Natural killer cell (primary cell): ENCODE results near the gene HEXD. TPM values are rescaled to one million over a fixed set of nuclear protein-coding genes. Genes with fewer than 3 reads are reported as not detected.
"Not testable (repeated sequence)": the region's sequence is repeated elsewhere in the genome, so short reads cannot be mapped to it uniquely, and the experiment has no call there.

ENCODE experiments used
- ATAC-seq, 3 donors: fragments of 150-1000 bp in 2 of 3; fragments of 200-7000 bp in 1 of 3; cut with Tn5 transposase; 1 replicate in 1 of 3; 2 replicates in 2 of 3; pipeline ENCODE4 v1.10.0; 2021; ENCODE audit warnings: mild to moderate bottlenecking in 2 of 3, moderate library complexity in 2 of 3
- DNase-seq, 2 donors: peaks; one replicate each; pipeline versions ENCODE4 v3.0.0 to v3.0.0-alpha.2; 2013 to 2021; ENCODE audit warnings: mixed read lengths in 1 of 2
- H3K27ac ChIP-seq: one replicate; pipeline ENCODE4 v1.5.1; 2013; ENCODE audit warnings: mild to moderate bottlenecking, low read length
- H3K27me3 ChIP-seq: one replicate; pipeline ENCODE4 v1.6.1; 2013; ENCODE audit warnings: low read length; ENCODE audit not compliant: control insufficient read depth, insufficient read depth
- H3K36me3 ChIP-seq: one replicate; pipeline ENCODE4 v1.6.1; 2013; ENCODE audit warnings: low read length; ENCODE audit not compliant: control insufficient read depth, insufficient read depth
- H3K4me1 ChIP-seq: one replicate; pipeline ENCODE4 v1.6.1; 2013; ENCODE audit warnings: low read length; ENCODE audit not compliant: control insufficient read depth, insufficient read depth
- H3K4me3 ChIP-seq: one replicate; pipeline ENCODE4 v1.5.1; 2013; ENCODE audit warnings: low read length
- H3K9me3 ChIP-seq: one replicate; pipeline ENCODE4 v1.6.1; 2013; ENCODE audit warnings: low read length; ENCODE audit not compliant: control insufficient read depth, insufficient read depth
- H3K27ac Mint-ChIP-seq, 2 donors: one replicate each; pipeline ENCODE4 v1.8.0; 2022; ENCODE audit warnings: mild to moderate bottlenecking in 2 of 2, mixed read lengths in 2 of 2, moderate library complexity in 1 of 2
- H3K27me3 Mint-ChIP-seq, 2 donors: one replicate each; pipeline ENCODE4 v1.8.0; 2022; ENCODE audit warnings: low read depth in 2 of 2, mixed read lengths in 2 of 2
- H3K36me3 Mint-ChIP-seq: one replicate; pipeline ENCODE4 v1.8.0; 2022; ENCODE audit warnings: mixed read lengths
- H3K4me1 Mint-ChIP-seq, 2 donors: one replicate each; pipeline ENCODE4 v1.8.0; 2022; ENCODE audit warnings: mixed read lengths in 2 of 2
- H3K4me3 Mint-ChIP-seq: one replicate; pipeline ENCODE4 v1.8.0; 2022; ENCODE audit warnings: mild to moderate bottlenecking, moderate library complexity, mixed read lengths
- H3K9me3 Mint-ChIP-seq, 2 donors: one replicate each; pipeline ENCODE4 v1.8.0; 2022; ENCODE audit warnings: mixed read lengths in 2 of 2
- WGBS: methylation state at CpG from one replicate; pipeline ENCODE4 v1.1.7; 2013; ENCODE audit warnings: missing lambda C conversion rate; ENCODE audit not compliant: insufficient coverage; 5-methylcytosine and 5-hydroxymethylcytosine counted together
- intact Hi-C: fragments of 100-400 bp; cut with micrococcal nuclease; formaldehyde crosslinking; loops from one replicate; pipeline ENCODE4 v1.14.2; 2022
- total RNA-seq, 4 donors: library from RNA; stranded (reverse); fragments of 120-200 nt in 1 of 4; gene quantifications; one replicate each; pipeline versions ENCODE4 v1.2.3 to v1.2.4, GENCODE V29; 2013 to 2022
- TF ChIP-seq, protein P1 (sequence below): fragments of 200-600 bp; IDR thresholded peaks from one replicate; pipeline ENCODE4 v1.8.0; 2022; ENCODE audit warnings: antibody characterized with exemption

HEXD gene
- total RNA-seq, 3 donors from 2014 or later (not counting 1 experiment from before 2014, with no cell fraction given): 35.7 to 57.4 (median 51.5) TPM

DNA sequence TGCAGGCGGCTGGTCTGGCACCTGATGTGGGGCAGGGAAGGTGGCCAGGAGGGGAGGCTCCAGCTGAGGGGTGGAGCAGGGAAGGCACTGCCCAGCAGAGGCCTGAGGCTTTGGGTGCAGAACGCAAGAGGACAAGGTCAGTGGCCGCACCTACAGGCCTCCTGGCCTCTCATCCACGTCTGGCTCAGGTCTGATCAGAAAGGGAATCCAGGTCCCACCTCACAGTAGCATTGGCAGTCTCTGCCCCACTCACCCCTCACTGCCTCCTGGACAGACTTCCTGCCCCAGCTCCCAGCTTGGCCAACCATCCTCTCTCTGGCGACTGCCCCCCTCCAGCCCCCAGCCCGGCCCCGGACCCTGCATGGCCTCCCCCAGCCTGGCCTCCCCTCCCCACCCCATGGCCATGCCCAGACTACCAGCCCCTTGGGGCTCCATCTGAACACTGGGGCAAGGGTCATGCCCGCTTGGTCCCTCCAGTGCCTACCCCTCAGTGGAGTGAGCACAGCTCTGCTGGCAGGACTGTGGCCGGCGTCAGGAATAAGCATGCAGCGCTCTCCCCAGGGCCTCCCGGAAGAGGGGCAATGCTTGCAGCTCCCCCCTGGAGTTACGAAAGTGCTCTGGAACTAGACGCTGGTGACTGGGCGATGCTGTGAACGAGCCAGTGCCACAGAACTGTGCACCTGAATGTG, 42.0 kb upstream of the HEXD start:
- H3K4me3 Mint-ChIP-seq: no peak overlapping the region
- WGBS: 84% methylated on average over 16 of the region's 16 CpGs
- ATAC-seq: no peak
- H3K27ac Mint-ChIP-seq: no peak overlapping the region
- peaks cover 15% of the 10 kb centered on the region for H3K27me3 ChIP-seq
- H3K9me3 ChIP-seq: no peaks in the 10 kb centered on the region
- peaks cover 1% of the 10 kb centered on the region for H3K4me1 ChIP-seq
- peaks cover 24 to 28% of the 10 kb centered on the region in 2 donors for H3K27me3 Mint-ChIP-seq
- H3K36me3 ChIP-seq: no peaks in the 10 kb centered on the region
- intact Hi-C loops: no loop called here
- TF ChIP-seq, protein P1, sequence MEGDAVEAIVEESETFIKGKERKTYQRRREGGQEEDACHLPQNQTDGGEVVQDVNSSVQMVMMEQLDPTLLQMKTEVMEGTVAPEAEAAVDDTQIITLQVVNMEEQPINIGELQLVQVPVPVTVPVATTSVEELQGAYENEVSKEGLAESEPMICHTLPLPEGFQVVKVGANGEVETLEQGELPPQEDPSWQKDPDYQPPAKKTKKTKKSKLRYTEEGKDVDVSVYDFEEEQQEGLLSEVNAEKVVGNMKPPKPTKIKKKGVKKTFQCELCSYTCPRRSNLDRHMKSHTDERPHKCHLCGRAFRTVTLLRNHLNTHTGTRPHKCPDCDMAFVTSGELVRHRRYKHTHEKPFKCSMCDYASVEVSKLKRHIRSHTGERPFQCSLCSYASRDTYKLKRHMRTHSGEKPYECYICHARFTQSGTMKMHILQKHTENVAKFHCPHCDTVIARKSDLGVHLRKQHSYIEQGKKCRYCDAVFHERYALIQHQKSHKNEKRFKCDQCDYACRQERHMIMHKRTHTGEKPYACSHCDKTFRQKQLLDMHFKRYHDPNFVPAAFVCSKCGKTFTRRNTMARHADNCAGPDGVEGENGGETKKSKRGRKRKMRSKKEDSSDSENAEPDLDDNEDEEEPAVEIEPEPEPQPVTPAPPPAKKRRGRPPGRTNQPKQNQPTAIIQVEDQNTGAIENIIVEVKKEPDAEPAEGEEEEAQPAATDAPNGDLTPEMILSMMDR: no peak
- no peak overlapping the region for H3K4me3 ChIP-seq
- H3K9me3 Mint-ChIP-seq: no peaks in the 10 kb centered on the region
- peaks cover 8 to 11% of the 10 kb centered on the region in 2 donors for H3K4me1 Mint-ChIP-seq
- no peak for DNase-seq
- H3K36me3 Mint-ChIP-seq: no peaks in the 10 kb centered on the region
- no peak overlapping the region for H3K27ac ChIP-seq

DNA sequence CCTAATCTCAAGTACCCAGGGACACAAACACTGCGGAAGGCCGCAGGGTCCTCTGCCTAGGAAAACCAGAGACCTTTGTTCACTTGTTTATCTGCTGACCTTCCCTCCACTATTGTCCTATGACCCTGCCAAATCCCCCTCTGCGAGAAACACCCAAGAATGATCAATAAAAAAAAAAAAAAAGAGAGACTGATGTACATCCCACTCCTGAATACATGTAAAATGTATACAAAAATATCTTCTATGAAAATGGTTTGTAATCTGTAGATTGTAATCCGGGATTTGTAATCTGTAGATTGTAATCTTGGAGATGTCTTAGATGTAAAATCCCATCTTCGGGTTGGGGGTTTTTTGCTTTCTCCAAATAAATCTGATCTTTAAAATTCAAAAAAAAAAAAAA, 40.9 kb upstream of the HEXD start:
- H3K9me3 Mint-ChIP-seq, H3K27ac ChIP-seq, intact Hi-C loops, H3K36me3 Mint-ChIP-seq, H3K4me3 Mint-ChIP-seq, H3K9me3 ChIP-seq, H3K27ac Mint-ChIP-seq, H3K4me3 ChIP-seq, ATAC-seq, H3K36me3 ChIP-seq, H3K4me1 ChIP-seq, DNase-seq: not testable (repeated sequence)
- Mint-ChIP-seq H3K27me3 (peaks cover 23 to 30% of the 10 kb centered on the region in 2 donors), H3K4me1 (peaks cover 8 to 13% of the 10 kb centered on the region in 2 donors)
- peaks cover 11% of the 10 kb centered on the region for H3K27me3 ChIP-seq
- no CpG with 5 or more reads among the region's 5 CpGs for WGBS

DNA sequence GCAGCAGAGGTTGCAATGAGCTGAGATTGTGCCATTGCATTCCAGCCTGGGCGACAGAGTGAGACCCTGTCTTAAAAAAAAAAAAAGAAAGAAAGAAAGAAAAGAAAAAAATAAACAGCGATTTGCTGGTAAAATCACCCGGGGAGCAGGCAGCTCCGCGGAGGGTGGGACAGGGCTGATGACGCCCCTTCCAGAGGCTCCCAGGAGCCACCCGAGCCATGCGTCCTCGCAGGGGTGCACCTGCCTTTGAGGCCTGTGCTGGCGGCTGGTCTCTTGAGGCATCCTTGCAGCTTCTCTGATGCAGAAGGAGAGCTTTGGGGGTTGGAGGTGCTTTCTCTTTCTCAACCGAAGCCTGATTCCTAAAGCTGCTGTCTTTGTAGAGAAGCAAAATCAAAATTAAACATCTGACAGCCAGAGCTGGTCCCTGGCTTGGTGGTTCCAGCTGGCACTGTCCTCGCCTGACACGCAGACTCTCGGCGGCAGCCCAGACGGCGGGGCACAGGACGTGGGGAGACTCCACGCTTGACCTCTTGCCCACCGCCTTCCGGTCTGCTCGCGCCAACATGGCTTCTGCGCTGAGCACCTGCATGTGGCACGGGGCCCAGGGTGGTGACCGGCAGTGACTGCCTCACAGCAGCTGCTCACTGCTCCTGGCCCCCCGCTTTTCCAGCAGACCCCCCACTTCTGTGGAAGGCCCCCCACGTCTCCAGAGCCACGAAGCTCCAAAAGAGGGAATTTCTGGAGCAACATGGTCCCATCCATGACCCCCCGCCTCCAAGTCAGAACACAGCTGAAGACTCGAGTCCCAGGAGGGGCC, 40.0 kb upstream of the HEXD start:
- H3K9me3 ChIP-seq: no peaks in the 10 kb centered on the region
- H3K36me3 Mint-ChIP-seq: no peaks in the 10 kb centered on the region
- intact Hi-C loops: no loop called here
- no peak overlapping the region for H3K4me3 ChIP-seq
- TF ChIP-seq, protein P1: no peak
- peaks cover 15 to 24% of the 10 kb centered on the region in 2 donors for H3K27me3 Mint-ChIP-seq
- H3K27ac ChIP-seq: no peak overlapping the region
- no peaks in the 10 kb centered on the region for H3K4me1 ChIP-seq
- DNase-seq: no peak
- H3K9me3 Mint-ChIP-seq: no peaks in the 10 kb centered on the region
- H3K27ac Mint-ChIP-seq: no peak overlapping the region
- no peaks in the 10 kb centered on the region for H3K36me3 ChIP-seq
- no peak overlapping the region for H3K4me3 Mint-ChIP-seq
- no peak for ATAC-seq
- peaks cover 9% of the 10 kb centered on the region for H3K27me3 ChIP-seq
- H3K4me1 Mint-ChIP-seq: peaks cover 8 to 13% of the 10 kb centered on the region in 2 donors
- WGBS: 84% methylated on average over 31 of the region's 31 CpGs

DNA sequence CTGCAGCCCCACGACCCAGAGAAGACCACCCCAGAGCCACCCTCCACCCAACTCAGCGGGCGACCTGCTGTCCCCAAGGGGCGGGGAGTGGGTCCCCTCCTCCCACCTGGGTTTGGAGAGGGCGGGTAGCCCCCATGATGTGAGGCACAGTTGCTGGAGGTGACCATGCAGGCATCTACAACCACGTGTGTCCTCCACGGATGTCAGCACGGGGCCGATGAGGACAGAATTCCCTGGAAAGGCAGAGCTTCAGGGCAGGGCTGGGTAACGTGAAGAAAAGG, 39.5 kb upstream of the HEXD start:
- TF ChIP-seq, protein P1: no peak
- H3K9me3 Mint-ChIP-seq: no peaks in the 10 kb centered on the region
- H3K9me3 ChIP-seq: no peaks in the 10 kb centered on the region
- peaks cover 9 to 18% of the 10 kb centered on the region in 2 donors for H3K27me3 Mint-ChIP-seq
- H3K4me1 ChIP-seq: no peaks in the 10 kb centered on the region
- peaks cover 8 to 13% of the 10 kb centered on the region in 2 donors for H3K4me1 Mint-ChIP-seq
- DNase-seq (no peak), ATAC-seq (no peak)
- WGBS: 77% methylated on average over 10 of the region's 10 CpGs
- H3K4me3 Mint-ChIP-seq: no peak overlapping the region
- intact Hi-C loops: no loop called here
- H3K27me3 ChIP-seq: peaks cover 5% of the 10 kb centered on the region
- H3K36me3 Mint-ChIP-seq: no peaks in the 10 kb centered on the region
- no peak overlapping the region for H3K4me3 ChIP-seq
- no peaks in the 10 kb centered on the region for H3K36me3 ChIP-seq
- no peak overlapping the region for H3K27ac Mint-ChIP-seq
- H3K27ac ChIP-seq: no peak overlapping the region
